Measurements from ENCODE around the gene MAP3K3.

Gene MAP3K3

GRCh38 chr17:63623786-63624530 is 1.7 kb downstream of the MAP3K3 start:
- no peak for DNase-seq

GRCh38 chr17:63624531-63624880 is 2.3 kb downstream of the MAP3K3 start:
- DNase-seq: no peak

DNA sequence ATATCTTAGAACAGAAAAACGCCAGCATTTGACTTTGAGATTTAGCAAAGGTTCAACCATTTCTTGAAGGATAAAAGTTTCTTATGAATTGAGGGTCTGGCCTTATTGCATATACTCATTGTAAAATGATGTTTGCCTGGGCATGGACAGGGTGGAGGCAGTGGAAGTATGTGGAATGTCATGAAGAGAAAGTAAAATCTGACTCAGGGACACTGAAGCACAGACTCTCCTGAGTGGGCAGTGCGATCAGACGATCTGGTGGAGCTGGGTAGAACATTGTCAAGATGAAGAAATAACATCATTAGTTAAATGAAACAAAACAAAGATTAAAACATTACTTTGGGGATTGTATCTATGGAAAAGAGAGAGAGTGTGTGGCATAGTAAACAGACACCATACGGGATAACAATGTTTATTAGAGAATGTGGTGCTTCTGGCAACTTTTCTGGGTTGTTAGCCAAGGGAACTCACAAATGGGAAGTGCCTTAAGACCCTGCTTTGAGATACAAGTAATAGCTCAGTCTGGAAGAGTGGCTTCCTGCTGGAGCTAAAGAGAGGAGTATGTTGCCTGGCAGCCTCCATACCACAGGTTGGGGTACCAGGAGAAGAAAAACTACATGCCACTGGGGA is 4.4 kb downstream of the MAP3K3 start:
- no peak for DNase-seq

GRCh38 chr17:63629627-63630026 is 7.4 kb downstream of the MAP3K3 start:
- no peak for DNase-seq

GRCh38 chr17:63631062-63631461 is 8.8 kb downstream of the MAP3K3 start:
- no peak for DNase-seq

DNA sequence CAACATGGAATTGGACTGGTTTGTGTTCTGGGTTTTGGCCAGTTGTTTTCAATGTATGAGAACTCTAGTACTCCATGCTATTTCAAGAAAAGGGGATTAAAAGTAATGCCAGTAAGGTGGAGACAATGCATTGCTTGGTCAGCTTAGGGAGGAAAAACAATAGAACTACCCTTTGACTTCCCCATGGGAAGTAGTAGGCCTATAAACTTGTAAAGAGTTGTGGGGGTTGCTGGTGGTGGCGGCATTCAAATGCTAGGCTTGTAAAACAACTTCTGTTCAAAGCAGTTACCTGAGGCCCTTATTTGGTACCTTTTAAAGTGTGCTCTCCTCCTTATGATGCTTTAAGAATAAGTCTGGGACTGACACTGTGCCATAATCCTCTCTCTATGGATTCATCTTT is 9.4 kb downstream of the MAP3K3 start:
- no peak for DNase-seq

- no peak for DNase-seq
These were observed 11.5 kb downstream of the MAP3K3 start for GRCh38 chr17:63633742-63634141.

GRCh38 chr17:63634163-63634562 is 11.9 kb downstream of the MAP3K3 start:
- DNase-seq: no peak

- DNase-seq: no peak
These were observed 12.6 kb downstream of the MAP3K3 start for GRCh38 chr17:63634816-63635215.

- no peak for DNase-seq
These were observed 13.1 kb downstream of the MAP3K3 start for GRCh38 chr17:63635290-63635689.

- DNase-seq: no peak
These were observed 13.6 kb downstream of the MAP3K3 start for GRCh38 chr17:63635787-63636186.

DNA sequence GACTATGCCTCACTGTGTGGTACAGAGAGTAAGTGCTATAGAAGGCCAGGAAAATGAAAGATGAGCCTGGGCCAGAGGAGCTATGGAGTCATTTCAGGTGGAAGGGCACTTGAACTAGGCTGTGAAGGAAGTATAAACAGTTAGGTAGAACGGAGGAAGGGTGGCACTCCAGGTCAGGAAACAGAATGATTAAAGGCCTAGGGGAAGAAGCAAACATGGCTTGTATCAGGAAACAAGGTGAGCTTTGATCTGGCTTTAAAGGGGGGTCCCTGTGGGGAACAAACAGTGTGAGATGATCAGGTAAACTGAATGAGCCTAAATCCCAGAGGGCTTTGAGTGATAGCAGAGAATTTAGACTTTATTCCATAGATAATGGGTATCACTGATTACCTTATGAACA is 16.9 kb downstream of the MAP3K3 start:
- no peak for DNase-seq

- no peak for DNase-seq
These were observed 17.8 kb downstream of the MAP3K3 start for GRCh38 chr17:63640038-63640437.

DNA sequence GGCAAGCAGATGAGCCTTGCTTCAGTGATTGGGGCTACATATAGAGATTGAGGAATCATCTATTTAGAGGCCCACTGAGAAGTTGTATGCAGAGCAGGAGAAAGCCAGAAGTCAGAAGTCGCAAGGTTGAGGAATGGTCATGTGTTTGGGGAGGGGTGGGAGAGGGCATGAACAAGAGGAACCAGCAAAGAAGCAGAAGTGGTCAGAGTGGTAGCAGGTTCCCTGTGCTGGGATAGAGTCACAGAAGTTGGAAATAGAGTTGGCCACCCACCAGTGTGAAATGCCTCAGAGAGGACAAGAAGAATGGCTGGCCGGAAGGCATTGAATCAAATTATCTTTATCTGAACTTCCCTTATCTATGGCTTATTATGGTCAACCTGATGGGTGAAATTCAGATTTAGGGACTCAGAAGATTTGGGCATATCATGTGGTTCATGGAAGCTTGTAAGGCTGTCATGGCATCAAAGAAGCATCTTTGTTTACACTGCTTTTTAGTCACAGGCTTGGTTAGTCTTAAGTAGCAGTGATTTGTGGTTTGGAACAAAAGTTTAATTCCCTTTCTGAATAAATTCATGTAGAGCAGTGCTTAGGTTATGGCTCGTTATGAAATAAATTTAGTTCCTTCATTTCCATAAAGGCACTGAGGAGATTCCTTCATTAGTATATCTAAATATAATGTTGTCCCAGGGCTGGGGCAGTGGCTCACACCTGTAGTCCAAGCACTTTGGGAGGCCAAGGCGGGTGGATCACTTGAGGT is 19.7 kb downstream of the MAP3K3 start:
- DNase-seq: no peak

DNA sequence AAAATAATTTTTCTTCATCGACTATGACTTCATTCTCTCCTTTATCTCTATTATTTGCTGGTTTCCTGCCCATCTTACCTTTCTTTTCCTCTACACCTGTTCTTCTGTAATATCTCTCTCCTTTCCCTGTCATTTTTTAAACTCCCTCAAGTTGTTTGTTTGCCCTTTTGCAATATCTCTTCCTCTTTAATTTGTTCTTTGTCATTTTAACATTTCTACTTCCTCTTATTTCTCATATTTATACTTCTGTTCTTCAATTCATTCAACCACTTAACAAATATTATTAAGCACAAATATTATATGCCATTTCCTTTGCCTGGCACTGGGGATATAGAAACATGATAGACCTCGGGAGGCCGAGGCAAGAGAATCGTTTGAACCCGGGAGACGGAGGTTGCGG is 22.6 kb downstream of the MAP3K3 start:
- no peak for DNase-seq

GRCh38 chr17:63645775-63646487 is 23.7 kb downstream of the MAP3K3 start:
- no peak for DNase-seq

DNA sequence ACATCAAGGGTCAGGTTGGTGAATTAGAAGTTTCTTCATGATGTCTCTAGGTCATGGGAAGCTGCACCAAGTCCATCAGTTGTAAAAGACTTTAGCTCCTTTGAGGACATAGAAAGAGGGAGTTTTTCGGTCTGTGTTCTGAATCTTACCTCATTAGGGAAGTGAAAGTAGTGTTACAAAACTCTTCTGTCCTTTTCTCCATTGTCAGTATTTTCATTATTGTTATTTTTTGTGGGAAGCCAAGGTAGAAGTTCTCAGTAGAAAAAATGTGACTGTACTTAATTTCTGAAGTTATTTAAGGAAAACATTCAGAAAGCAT is 24.2 kb downstream of the MAP3K3 start:
- DNase-seq: no peak

- no peak for DNase-seq
These were observed 25.0 kb downstream of the MAP3K3 start for GRCh38 chr17:63647065-63647725.

DNA sequence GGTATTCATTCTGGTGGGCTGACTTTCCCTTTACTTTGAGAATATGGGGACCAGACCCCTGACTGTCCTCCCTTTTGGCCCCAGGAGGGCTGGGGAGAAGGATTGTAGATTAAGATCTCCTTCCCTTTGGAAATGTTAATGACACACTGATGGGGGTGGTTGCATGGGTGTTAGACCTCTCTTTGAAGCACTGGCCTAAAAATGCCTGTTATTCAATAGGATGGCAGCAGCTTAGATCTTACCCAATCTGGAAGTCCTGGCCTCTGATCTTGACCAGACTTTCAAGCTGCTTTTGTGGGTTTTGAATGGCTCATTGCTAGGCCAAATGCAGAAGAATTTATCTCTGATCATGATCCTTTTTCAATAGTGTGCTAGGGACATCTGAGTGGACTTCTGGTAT is 25.7 kb downstream of the MAP3K3 start:
- no peak for DNase-seq

DNA sequence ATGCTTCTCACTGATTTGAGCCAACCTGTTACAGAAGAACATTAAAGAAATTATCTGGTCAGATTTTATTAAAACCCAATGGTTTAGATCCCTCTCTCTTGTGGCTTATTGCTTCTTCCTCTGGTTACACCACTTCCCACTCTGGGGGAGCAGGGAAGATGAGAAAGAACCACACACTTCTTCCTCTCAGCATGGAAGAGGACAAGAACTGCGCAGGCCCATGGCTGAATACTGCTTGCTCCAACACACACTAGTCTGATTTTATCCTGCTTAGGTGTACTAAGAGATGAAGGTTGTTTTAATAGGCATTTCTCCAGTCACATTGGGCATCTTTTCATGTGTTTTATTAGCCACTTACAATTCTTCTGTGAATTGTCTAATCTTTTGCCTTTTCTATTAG is 27.6 kb downstream of the MAP3K3 start:
- DNase-seq: no peak

DNA sequence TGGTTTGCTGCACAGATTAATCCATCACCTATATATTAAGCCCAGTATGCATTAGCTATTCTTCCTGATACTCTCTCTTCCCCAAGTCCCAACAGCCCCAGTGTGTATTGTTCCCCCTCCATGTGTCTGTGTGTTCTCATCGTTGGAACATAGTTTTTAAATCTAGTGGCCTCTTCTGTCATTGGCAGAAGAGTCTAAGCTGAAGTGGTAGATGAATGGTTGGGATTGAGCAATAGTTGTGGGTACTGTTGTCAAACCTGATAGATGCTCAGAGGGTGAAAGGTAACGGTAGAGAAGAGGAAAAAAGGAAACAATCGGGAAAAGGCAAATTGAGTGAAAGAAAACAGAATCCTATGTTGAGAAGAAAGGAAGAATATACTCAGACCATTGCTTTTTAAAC is 29.9 kb downstream of the MAP3K3 start:
- no peak for DNase-seq

GRCh38 chr17:63653050-63653449 is 30.8 kb downstream of the MAP3K3 start:
- no peak for DNase-seq

DNA sequence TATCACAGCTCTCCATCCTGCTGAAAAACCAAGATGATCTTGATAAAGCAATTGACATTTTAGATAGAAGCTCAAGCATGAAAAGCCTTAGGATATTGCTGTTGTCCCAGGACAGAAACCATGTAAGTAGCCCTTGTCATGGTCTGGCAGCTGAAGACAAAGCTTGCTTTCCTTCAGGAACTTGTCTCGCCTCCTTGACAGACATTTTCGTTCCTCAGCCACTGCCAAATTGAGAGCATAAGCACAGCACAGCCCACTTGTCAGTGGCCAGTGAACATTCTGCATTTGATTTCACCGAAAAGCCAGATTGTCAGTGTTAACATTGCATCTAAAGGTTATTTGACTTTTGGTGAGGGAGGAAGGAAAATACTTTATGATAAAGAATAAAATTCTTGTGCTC is 35.6 kb downstream of the MAP3K3 start:
- no peak for DNase-seq

All from amniotic stem cell (primary cell).